Tibial nerve (tissue), 4 donors: ENCODE measurements around the gene MUC22. TPM values are rescaled to one million over a fixed set of nuclear protein-coding genes. Genes with fewer than 3 reads are reported as not detected.

ENCODE experiments used
- DNase-seq, 2 donors: peaks; one replicate each; pipeline ENCODE4 v3.0.0-alpha.2; 2019; ENCODE audit warnings: low spot score in 2 of 2
- H3K27ac ChIP-seq, 4 donors: fragments of 200-600 bp; sonication (generic) in 3 of 4; one replicate each; pipeline ENCODE4 v1.5.1; 2017 to 2019; ENCODE audit warnings: mild to moderate bottlenecking in 1 of 4
- H3K27me3 ChIP-seq, 2 donors: fragments of 200-600 bp; sonication (generic) in 1 of 2; one replicate each; pipeline versions ENCODE4 v1.5.1 to v1.6.0; 2017 to 2019
- H3K36me3 ChIP-seq, 3 donors: fragments of 200-600 bp; sonication (generic); one replicate each; pipeline ENCODE4 v1.5.1; 2018 to 2019
- H3K4me1 ChIP-seq, 4 donors: fragments of 200-600 bp; sonication (generic) in 3 of 4; one replicate each; pipeline ENCODE4 v1.5.1; 2017 to 2019
- H3K4me3 ChIP-seq, 4 donors: fragments of 200-600 bp; sonication (generic) in 3 of 4; one replicate each; pipeline ENCODE4 v1.5.1; 2017 to 2019; ENCODE audit warnings: mild to moderate bottlenecking in 1 of 4, moderate library complexity in 1 of 4
- H3K9me3 ChIP-seq, 4 donors: fragments of 200-600 bp; sonication (generic) in 3 of 4; one replicate each; pipeline ENCODE4 v1.5.1; 2017 to 2019
- EP300 ChIP-seq, 2 donors: sonication (generic); formaldehyde crosslinking; IDR thresholded peaks; one replicate each; pipeline ENCODE4 v1.6.1; 2017; ENCODE audit warnings: antibody characterized with exemption in 2 of 2, mild to moderate bottlenecking in 1 of 2
- POLR2A ChIP-seq, 2 donors: fragments of 450-650 bp; IDR thresholded peaks; one replicate each; pipeline ENCODE4 v1.6.1; 2017; ENCODE audit warnings: antibody characterized with exemption in 2 of 2, mild to moderate bottlenecking in 2 of 2, moderate library complexity in 2 of 2
- WGBS, 2 donors: methylation state at CpG; one replicate each; pipeline ENCODE4 v1.1.5; 2018; 5-methylcytosine and 5-hydroxymethylcytosine counted together
- total RNA-seq, 4 donors: library from RNA; depleted of rRNA; stranded (reverse); fragments of >200 nt; gene quantifications; one replicate each; pipeline ENCODE4 v1.1.0, GENCODE V29; 2016
- TF ChIP-seq, protein P1 (sequence below), 5 experiments: fragments of 200-600 bp in 3 of 5; fragments of 450-650 bp in 2 of 5; sonication (generic) in 3 of 5; IDR thresholded peaks; one replicate each; pipeline ENCODE4 v1.5.1; 2016 to 2019; ENCODE audit warnings: antibody characterized with exemption in 5 of 5, mild to moderate bottlenecking in 3 of 5, moderate library complexity in 2 of 5

Gene MUC22
- total RNA-seq, 4 donors from 2014 or later = not detected

DNA sequence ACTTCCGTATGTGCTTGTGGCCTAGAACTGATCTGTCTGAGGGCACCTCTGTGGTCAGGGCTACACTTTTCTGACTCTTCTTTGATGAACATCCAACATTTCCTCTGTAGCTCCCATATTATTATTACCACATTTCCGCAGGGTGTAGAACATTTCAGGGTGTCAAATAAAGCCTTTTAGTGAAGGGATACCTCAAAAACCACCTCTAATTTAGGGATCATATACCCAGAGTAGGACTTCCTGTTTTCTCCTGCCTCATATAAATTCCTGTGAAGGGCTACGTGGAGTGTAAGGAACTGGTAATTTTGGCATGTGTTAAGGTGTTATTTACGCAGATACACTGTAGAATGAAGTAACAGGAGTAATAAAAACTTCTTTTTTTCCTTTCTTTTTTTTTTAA, 5.5 kb upstream of the MUC22 start:
- Histone ChIP-seq H3K9me3 (no peaks in the 10 kb centered on the region), H3K4me1 (no peaks in the 10 kb centered on the region), H3K4me3 (no peak overlapping the region), H3K36me3 (no peaks in the 10 kb centered on the region), H3K27me3 (no peaks in the 10 kb centered on the region), H3K27ac (no peak overlapping the region)
- no peak for DNase-seq
- TF ChIP-seq EP300 (IDR thresholded peaks at IDR 0.05) = no peak
- no peak for TF ChIP-seq POLR2A (IDR thresholded peaks at IDR 0.05)
- 74% methylated on average over 4 of the region's 4 CpGs for WGBS, 2 donors

DNA sequence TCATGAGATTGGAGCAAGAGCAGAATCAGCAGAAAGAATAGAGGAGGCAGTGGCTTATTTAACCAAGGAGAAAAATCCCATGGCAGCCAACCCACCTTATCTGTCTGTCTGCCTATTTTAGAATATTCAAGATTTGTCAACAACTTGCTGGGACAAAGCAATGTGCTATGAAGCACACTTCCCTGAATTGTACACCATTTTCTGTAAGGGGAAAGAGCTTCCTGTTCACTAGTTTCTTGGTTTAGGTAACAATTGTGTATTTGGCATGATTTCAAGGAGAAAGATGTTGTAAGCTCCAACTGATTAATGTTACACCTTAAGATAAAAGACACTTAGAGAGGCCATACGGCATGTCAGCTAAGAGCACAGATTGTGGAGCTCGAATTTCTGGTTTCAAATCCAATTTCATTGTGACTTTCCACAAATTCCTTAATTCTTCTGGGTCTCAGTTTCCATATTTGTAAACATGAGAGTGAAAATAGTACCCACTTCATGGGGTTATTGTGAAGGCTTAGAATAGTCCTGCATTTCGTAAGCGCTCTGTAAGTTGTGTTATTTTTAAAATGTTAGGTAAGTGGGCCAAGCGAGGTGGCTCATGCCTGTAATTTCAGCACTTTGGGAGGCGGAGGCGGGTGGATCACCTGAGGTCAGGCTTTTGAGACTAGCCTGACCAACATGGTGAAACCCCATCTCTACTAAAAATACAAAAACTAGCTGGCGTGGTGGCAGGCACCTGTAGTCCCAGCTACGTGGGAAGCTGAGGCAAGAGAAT, 4.8 kb upstream of the MUC22 start:
- H3K27me3 ChIP-seq = no peaks in the 10 kb centered on the region
- TF ChIP-seq, protein P1, sequence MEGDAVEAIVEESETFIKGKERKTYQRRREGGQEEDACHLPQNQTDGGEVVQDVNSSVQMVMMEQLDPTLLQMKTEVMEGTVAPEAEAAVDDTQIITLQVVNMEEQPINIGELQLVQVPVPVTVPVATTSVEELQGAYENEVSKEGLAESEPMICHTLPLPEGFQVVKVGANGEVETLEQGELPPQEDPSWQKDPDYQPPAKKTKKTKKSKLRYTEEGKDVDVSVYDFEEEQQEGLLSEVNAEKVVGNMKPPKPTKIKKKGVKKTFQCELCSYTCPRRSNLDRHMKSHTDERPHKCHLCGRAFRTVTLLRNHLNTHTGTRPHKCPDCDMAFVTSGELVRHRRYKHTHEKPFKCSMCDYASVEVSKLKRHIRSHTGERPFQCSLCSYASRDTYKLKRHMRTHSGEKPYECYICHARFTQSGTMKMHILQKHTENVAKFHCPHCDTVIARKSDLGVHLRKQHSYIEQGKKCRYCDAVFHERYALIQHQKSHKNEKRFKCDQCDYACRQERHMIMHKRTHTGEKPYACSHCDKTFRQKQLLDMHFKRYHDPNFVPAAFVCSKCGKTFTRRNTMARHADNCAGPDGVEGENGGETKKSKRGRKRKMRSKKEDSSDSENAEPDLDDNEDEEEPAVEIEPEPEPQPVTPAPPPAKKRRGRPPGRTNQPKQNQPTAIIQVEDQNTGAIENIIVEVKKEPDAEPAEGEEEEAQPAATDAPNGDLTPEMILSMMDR (IDR thresholded peaks at IDR 0.05) = no peak
- DNase-seq = no peak
- H3K4me3 ChIP-seq = no peak overlapping the region
- no peak overlapping the region for H3K27ac ChIP-seq
- no peaks in the 10 kb centered on the region for H3K36me3 ChIP-seq
- WGBS, 2 donors = 90 to 92% methylated on average over 9 of the region's 9 CpGs
- H3K9me3 ChIP-seq = no peaks in the 10 kb centered on the region
- H3K4me1 ChIP-seq = no peaks in the 10 kb centered on the region

DNA sequence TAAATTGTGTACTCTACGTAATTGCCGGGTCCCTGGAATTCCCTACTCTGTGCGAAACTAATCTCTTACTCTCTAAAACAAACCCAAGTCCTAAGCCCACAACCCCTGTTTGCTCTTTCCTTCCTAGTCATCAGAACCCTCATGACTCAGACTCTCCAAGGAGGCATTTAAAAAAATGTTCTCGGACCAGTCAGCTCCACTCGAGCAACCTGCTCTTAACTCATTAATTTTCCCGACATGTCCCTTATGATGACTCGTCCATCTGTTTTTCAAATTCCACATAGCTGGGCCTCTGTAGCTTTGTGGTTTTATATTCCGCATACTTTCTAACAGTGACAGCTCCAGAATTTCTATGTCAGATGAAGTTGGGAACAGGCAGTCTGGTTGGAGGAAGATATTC, 2.6 kb upstream of the MUC22 start:
- no peak for DNase-seq
- Histone ChIP-seq H3K4me1 (no peaks in the 10 kb centered on the region), H3K36me3 (no peaks in the 10 kb centered on the region), H3K27me3 (no peaks in the 10 kb centered on the region), H3K27ac (no peak overlapping the region), H3K9me3 (no peaks in the 10 kb centered on the region), H3K4me3 (no peak overlapping the region)
- 36 to 45% methylated on average over 8 of the region's 8 CpGs for WGBS, 2 donors
- TF ChIP-seq POLR2A (IDR thresholded peaks at IDR 0.05) (no peak), EP300 (IDR thresholded peaks at IDR 0.05) (no peak)
- TF ChIP-seq, protein P1 (IDR thresholded peaks at IDR 0.05) = no peak

DNA sequence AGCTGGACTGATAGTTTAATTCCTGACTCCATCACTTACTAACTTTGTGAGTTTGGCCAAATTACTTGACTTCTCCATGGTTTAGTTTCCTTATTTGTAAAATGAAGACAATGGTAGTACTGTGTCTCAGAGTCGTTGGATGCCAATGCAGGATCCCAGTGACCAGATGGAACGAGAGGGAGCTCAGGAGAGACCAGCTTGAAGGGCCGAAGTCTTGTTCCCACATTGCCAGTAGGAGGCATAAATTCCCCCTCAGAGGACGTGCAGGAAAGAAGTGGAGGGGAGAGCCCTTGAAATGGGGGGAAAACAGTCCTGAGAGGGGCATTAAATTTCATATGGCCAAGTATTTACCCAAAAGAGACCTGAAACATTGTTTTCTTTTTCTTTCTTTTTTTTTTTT, 2.1 kb upstream of the MUC22 start:
- DNase-seq = no peak
- Histone ChIP-seq H3K9me3 (no peaks in the 10 kb centered on the region), H3K27ac (no peak overlapping the region), H3K4me1 (no peaks in the 10 kb centered on the region), H3K4me3 (no peak overlapping the region), H3K36me3 (no peaks in the 10 kb centered on the region), H3K27me3 (no peaks in the 10 kb centered on the region)
- 32 to 42% methylated on average over 4 of the region's 4 CpGs for WGBS, 2 donors
- TF ChIP-seq, protein P1 (IDR thresholded peaks at IDR 0.05) = no peak
- TF ChIP-seq POLR2A (IDR thresholded peaks at IDR 0.05) (no peak), EP300 (IDR thresholded peaks at IDR 0.05) (no peak)

DNA sequence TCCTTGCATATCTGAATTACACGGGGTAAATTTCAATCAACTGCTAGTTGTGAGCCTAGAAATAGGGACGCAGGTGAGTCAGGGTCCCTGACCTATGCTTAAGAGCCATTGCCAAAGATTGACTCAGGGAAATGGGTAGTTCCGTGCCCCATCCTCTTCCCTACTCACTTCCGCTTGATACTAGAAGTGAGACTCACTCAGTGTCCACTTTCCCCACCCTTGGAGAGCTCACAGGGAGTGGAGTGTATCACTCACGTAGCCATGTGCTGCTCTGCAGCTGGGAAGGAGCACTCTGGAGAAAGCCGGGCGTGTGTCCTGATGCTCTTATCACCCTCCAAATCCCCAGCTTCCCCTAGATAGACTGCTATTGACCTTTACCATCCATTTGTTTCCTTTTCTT, 543 bp upstream of the MUC22 start:
- H3K27me3 ChIP-seq = no peaks in the 10 kb centered on the region
- WGBS, 2 donors = 83 to 84% methylated on average over 7 of the region's 7 CpGs
- no peaks in the 10 kb centered on the region for H3K36me3 ChIP-seq
- TF ChIP-seq, protein P1 (IDR thresholded peaks at IDR 0.05) = no peak
- TF ChIP-seq EP300 (IDR thresholded peaks at IDR 0.05) (no peak), POLR2A (IDR thresholded peaks at IDR 0.05) (no peak)
- peaks cover 0 to 6% (median 0%) of the 10 kb centered on the region in 4 donors for H3K9me3 ChIP-seq
- no peak overlapping the region for H3K4me3 ChIP-seq
- no peak overlapping the region for H3K27ac ChIP-seq
- H3K4me1 ChIP-seq = no peaks in the 10 kb centered on the region
- DNase-seq = no peak
